ENCODE data around the gene PYY. TPM values are rescaled to one million over a fixed set of nuclear protein-coding genes. Genes with fewer than 3 reads are reported as not detected.
A peak's percentile ranks its signal among the peaks of the same experiment; 100 is the strongest.
"Not testable (repeated sequence)": the region's sequence is repeated elsewhere in the genome, so short reads cannot be mapped to it uniquely, and the experiment has no call there.

Gene PYY
- total RNA-seq, 1 experiment from 2014 or later, result not detected

- H3K4me1 ChIP-seq, result no peaks in the 10 kb centered on the region
- H3K9me3 ChIP-seq (replicated peaks), result no peaks in the 10 kb centered on the region
- DNase-seq, result no peak
Measured at GRCh38 chr17:43970366-43970765, 16.6 kb upstream of the PYY start.

GRCh38 chr17:43967251-43967875 lies 13.6 kb upstream of the PYY start:
- Histone ChIP-seq H3K4me1 (no peaks in the 10 kb centered on the region), H3K4me3 (no peak overlapping the region), H3K27ac (no peak overlapping the region), H3K27me3 (no peaks in the 10 kb centered on the region; the same call in 1 of the 2 replicates), H3K9me3 (replicated peaks) (no peaks in the 10 kb centered on the region), H3K36me3 (no peaks in the 10 kb centered on the region)
- DNase-seq, result no peak

More at GRCh38 chr17:43970366-43970765, 16.6 kb upstream of the PYY start:
- no peak overlapping the region for H3K27ac ChIP-seq
- peaks cover 4% of the 10 kb centered on the region; the same call in 1 of the 2 replicates for H3K27me3 ChIP-seq
- no peak overlapping the region for H3K4me3 ChIP-seq
- H3K36me3 ChIP-seq, result no peaks in the 10 kb centered on the region

GRCh38 chr17:43966276-43966675 lies 12.5 kb upstream of the PYY start:
- DNase-seq, result no peak
- Histone ChIP-seq H3K36me3 (no peaks in the 10 kb centered on the region), H3K27ac (no peak overlapping the region), H3K9me3 (replicated peaks) (no peaks in the 10 kb centered on the region), H3K4me3 (no peak overlapping the region), H3K27me3 (peaks cover 7% of the 10 kb centered on the region), H3K4me1 (no peaks in the 10 kb centered on the region)

- H3K4me1 ChIP-seq, result no peaks in the 10 kb centered on the region
- H3K27ac ChIP-seq, result no peak overlapping the region
- H3K4me3 ChIP-seq, result no peak overlapping the region
- DNase-seq, result no peak
- H3K9me3 ChIP-seq (replicated peaks), result no peaks in the 10 kb centered on the region
- H3K36me3 ChIP-seq, result no peaks in the 10 kb centered on the region
- peaks cover 9% of the 10 kb centered on the region for H3K27me3 ChIP-seq
Measured at GRCh38 chr17:43962479-43962878, 8.7 kb upstream of the PYY start.

GRCh38 chr17:43961954-43962353 lies 8.2 kb upstream of the PYY start:
- no peaks in the 10 kb centered on the region for H3K36me3 ChIP-seq
- DNase-seq, result no peak
- peaks cover 9% of the 10 kb centered on the region for H3K27me3 ChIP-seq
- H3K27ac ChIP-seq, result no peak overlapping the region
- no peaks in the 10 kb centered on the region for H3K9me3 ChIP-seq (replicated peaks)
- H3K4me3 ChIP-seq, result no peak overlapping the region
- no peaks in the 10 kb centered on the region for H3K4me1 ChIP-seq

GRCh38 chr17:43961292-43961691 lies 7.6 kb upstream of the PYY start:
- not testable (repeated sequence) for H3K36me3 ChIP-seq; DNase-seq; H3K4me3 ChIP-seq; H3K27me3 ChIP-seq; H3K4me1 ChIP-seq; H3K27ac ChIP-seq; H3K9me3 ChIP-seq (replicated peaks)

- H3K9me3 ChIP-seq (replicated peaks), result no peaks in the 10 kb centered on the region
- no peak overlapping the region for H3K27ac ChIP-seq
- no peaks in the 10 kb centered on the region for H3K4me1 ChIP-seq
- no peaks in the 10 kb centered on the region for H3K36me3 ChIP-seq
- no peak for DNase-seq
- H3K4me3 ChIP-seq, result no peak overlapping the region
- H3K27me3 ChIP-seq, result peaks cover 9% of the 10 kb centered on the region
Measured at GRCh38 chr17:43958748-43959352, 5.1 kb upstream of the PYY start.

GRCh38 chr17:43956222-43956621 lies 2.5 kb upstream of the PYY start:
- Histone ChIP-seq H3K27me3 (peaks cover 10% of the 10 kb centered on the region; the same call in 1 of the 2 replicates), H3K36me3 (no peaks in the 10 kb centered on the region), H3K27ac (no peak overlapping the region), H3K4me3 (no peak overlapping the region), H3K4me1 (no peaks in the 10 kb centered on the region), H3K9me3 (replicated peaks) (no peaks in the 10 kb centered on the region)
- no peak for DNase-seq

GRCh38 chr17:43952724-43953666 lies 745 bp downstream of the PYY start:
- peaks cover 18% of the 10 kb centered on the region; the same call in 1 of the 2 replicates for H3K27me3 ChIP-seq

GRCh38 chr17:43952351-43952723 lies 1.4 kb downstream of the PYY start:
- Histone ChIP-seq H3K9me3 (replicated peaks) (no peaks in the 10 kb centered on the region), H3K27ac (no peak overlapping the region), H3K4me1 (no peaks in the 10 kb centered on the region), H3K27me3 (peaks cover 18% of the 10 kb centered on the region; the same call in 1 of the 2 replicates), H3K36me3 (no peaks in the 10 kb centered on the region), H3K4me3 (peak overlapping the region; percentile 8; the same call in 1 of the 2 replicates)
- peak; percentile 31 to 45 for DNase-seq

More at GRCh38 chr17:43952724-43953666, 745 bp downstream of the PYY start:
- peak; percentile 42 to 46 for DNase-seq
- no peak overlapping the region for H3K27ac ChIP-seq
- H3K9me3 ChIP-seq (replicated peaks), result no peaks in the 10 kb centered on the region
- H3K4me1 ChIP-seq, result no peaks in the 10 kb centered on the region
- peak overlapping the region; percentile 8; the same call in 1 of the 2 replicates for H3K4me3 ChIP-seq
- H3K36me3 ChIP-seq, result no peaks in the 10 kb centered on the region

- H3K27ac ChIP-seq, result no peak overlapping the region
- DNase-seq, result no peak
- H3K36me3 ChIP-seq, result no peaks in the 10 kb centered on the region
- H3K9me3 ChIP-seq (replicated peaks), result no peaks in the 10 kb centered on the region
- H3K4me3 ChIP-seq, result no peak overlapping the region
- H3K4me1 ChIP-seq, result peaks cover 2% of the 10 kb centered on the region; the same call in 1 of the 2 replicates
- peaks cover 18% of the 10 kb centered on the region; the same call in 1 of the 2 replicates for H3K27me3 ChIP-seq
Measured at GRCh38 chr17:43951750-43952149, 2.0 kb downstream of the PYY start.

- Histone ChIP-seq H3K36me3 (no peaks in the 10 kb centered on the region), H3K27me3 (peaks cover 18% of the 10 kb centered on the region; the same call in 1 of the 2 replicates)
Measured at GRCh38 chr17:43950554-43950953, 3.2 kb downstream of the PYY start.

GRCh38 chr17:43949781-43950180 lies 4.0 kb downstream of the PYY start:
- H3K36me3 ChIP-seq, result no peaks in the 10 kb centered on the region
- H3K9me3 ChIP-seq (replicated peaks), result no peaks in the 10 kb centered on the region
- no peak overlapping the region for H3K27ac ChIP-seq
- peaks cover 11% of the 10 kb centered on the region; the same call in 1 of the 2 replicates for H3K4me1 ChIP-seq
- H3K4me3 ChIP-seq, result no peak overlapping the region
- DNase-seq, result no peak
- H3K27me3 ChIP-seq, result peaks cover 18% of the 10 kb centered on the region; the same call in 1 of the 2 replicates

More at GRCh38 chr17:43950554-43950953, 3.2 kb downstream of the PYY start:
- Histone ChIP-seq H3K4me1 (peaks cover 6% of the 10 kb centered on the region; the same call in 1 of the 2 replicates), H3K4me3 (no peak overlapping the region), H3K9me3 (replicated peaks) (no peaks in the 10 kb centered on the region), H3K27ac (no peak overlapping the region)
- no peak for DNase-seq

- Histone ChIP-seq H3K27ac (no peak overlapping the region), H3K4me3 (no peak overlapping the region), H3K36me3 (no peaks in the 10 kb centered on the region), H3K27me3 (peaks cover 16% of the 10 kb centered on the region; the same call in 1 of the 2 replicates), H3K4me1 (peaks cover 11% of the 10 kb centered on the region; the same call in 1 of the 2 replicates), H3K9me3 (replicated peaks) (no peaks in the 10 kb centered on the region)
- DNase-seq, result no peak
Measured at GRCh38 chr17:43946781-43947180, 7.0 kb downstream of the PYY start.

Measured in SJCRH30 (cell line).